ENCODE data around the gene CDSN. TPM values are rescaled to one million over a fixed set of nuclear protein-coding genes. Genes with fewer than 3 reads are reported as not detected.
A peak's percentile ranks its signal among the peaks of the same experiment; 100 is the strongest.

Gene CDSN
- polyA plus RNA-seq, 2 of the 4 experiments (the other 2 are of a cell fraction): not detected

DNA sequence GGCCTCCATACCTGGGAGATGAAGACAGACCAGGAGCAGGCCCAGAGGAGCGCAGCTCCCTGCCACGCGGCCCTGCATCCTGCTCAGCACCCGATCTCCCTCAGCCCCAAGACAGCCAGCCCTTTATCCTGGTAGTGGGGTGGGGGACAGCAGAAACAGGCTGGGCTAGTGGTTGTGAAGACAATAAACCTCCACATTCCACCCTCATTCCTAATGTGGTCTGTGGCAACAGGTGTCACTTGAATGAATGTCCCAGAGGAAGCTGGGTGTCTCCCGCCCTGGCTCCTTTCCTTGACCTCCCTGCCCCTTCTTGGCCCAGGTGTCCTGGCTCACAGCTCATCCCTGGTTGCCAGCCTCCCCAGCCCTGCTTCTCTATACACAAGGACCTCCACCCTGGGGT, 7.8 kb downstream of the CDSN start, which contains the start of gene C6orf15:
Gene C6orf15 (minus strand): TSS at position 98 of the 400 bp plus-strand sequence. CDS start 20 bp downstream, at position 78.
- POLR2A ChIA-PET: no interaction called here
- no peaks in the 10 kb centered on the region for H3K9me3 ChIP-seq
- ATAC-seq (no peak), FAIRE-seq (no peak), DNase-seq (ENCODE audit: low read depth in 1 of 2, low spot score in 1 of 2) (no peak)
- CTCF ChIA-PET: interaction anchor here (0.7 to 2.4 kb wide), 4 partner anchors 10 to 25 kb away, joined by 3 to 8 read pairs (median 4); no protein-coding TSS in a partner anchor
- WGBS (ENCODE audit: missing lambda C conversion rate): 100% methylated on average over 5 of the region's 5 CpGs
- H3K4me3 ChIP-seq: no peak within 1 kb of the TSS
- H3K4me1 ChIP-seq: peaks cover 16% of the 10 kb centered on the region
- no peak within 1 kb of the TSS for H3K4me2 ChIP-seq
- H3K27ac ChIP-seq: peak within 1 kb of the TSS in 1 of 2 experiments; percentile 93; a peak in 2 of 6 replicates
- TF ChIP-seq, protein P1, sequence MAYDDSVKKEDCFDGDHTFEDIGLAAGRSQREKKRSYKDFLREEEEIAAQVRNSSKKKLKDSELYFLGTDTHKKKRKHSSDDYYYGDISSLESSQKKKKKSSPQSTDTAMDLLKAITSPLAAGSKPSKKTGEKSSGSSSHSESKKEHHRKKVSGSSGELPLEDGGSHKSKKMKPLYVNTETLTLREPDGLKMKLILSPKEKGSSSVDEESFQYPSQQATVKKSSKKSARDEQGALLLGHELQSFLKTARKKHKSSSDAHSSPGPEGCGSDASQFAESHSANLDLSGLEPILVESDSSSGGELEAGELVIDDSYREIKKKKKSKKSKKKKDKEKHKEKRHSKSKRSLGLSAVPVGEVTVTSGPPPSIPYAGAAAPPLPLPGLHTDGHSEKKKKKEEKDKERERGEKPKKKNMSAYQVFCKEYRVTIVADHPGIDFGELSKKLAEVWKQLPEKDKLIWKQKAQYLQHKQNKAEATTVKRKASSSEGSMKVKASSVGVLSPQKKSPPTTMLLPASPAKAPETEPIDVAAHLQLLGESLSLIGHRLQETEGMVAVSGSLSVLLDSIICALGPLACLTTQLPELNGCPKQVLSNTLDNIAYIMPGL (CRISPR knock-in tag; IDR thresholded peaks at IDR 0.05; ENCODE audit: borderline replicate concordance): no peak
- no peak for TF ChIP-seq FOSB (CRISPR knock-in tag; IDR thresholded peaks at IDR 0.05)

GRCh38 chr6:31111712-31112111, 8.5 kb downstream of the CDSN start:
- H3K4me3 ChIP-seq: no peak overlapping the region
- peaks cover 16% of the 10 kb centered on the region for H3K4me1 ChIP-seq
- H3K9me3 ChIP-seq: no peaks in the 10 kb centered on the region
- H3K27ac ChIP-seq: no peak overlapping the region
- ATAC-seq (no peak), DNase-seq (ENCODE audit: low read depth in 1 of 2, low spot score in 1 of 2) (no peak), FAIRE-seq (no peak)
- CTCF ChIA-PET: interaction anchor here (0.7 to 2.4 kb wide), 6 partner anchors 10 to 196 kb away, joined by 3 to 8 read pairs (median 4); no protein-coding TSS in a partner anchor
- no peak overlapping the region for H3K4me2 ChIP-seq
- POLR2A ChIA-PET: no interaction called here
- TF ChIP-seq JUN (IDR thresholded peaks at IDR 0.05): no peak
- TF ChIP-seq HOXA7 (CRISPR knock-in tag; IDR thresholded peaks at IDR 0.05): no peak
- TF ChIP-seq SMC3 (IDR thresholded peaks at IDR 0.05): no peak
- no peak for TF ChIP-seq FOSB (CRISPR knock-in tag; IDR thresholded peaks at IDR 0.05)
- no peak for TF ChIP-seq KDM1A (IDR thresholded peaks at IDR 0.05; ENCODE audit: low read depth)
- TF ChIP-seq POLR2AphosphoS2 (conservative IDR thresholded peaks at IDR 0.05; ENCODE audit: low read length): no peak
- no peak for TF ChIP-seq MAZ (IDR thresholded peaks at IDR 0.05; ENCODE audit: borderline replicate concordance, low read depth, low read length)
- TF ChIP-seq, protein P2, sequence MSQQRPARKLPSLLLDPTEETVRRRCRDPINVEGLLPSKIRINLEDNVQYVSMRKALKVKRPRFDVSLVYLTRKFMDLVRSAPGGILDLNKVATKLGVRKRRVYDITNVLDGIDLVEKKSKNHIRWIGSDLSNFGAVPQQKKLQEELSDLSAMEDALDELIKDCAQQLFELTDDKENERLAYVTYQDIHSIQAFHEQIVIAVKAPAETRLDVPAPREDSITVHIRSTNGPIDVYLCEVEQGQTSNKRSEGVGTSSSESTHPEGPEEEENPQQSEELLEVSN (IDR thresholded peaks at IDR 0.05; ENCODE audit: borderline replicate concordance, low read depth): no peak
- TF ChIP-seq, protein P3, sequence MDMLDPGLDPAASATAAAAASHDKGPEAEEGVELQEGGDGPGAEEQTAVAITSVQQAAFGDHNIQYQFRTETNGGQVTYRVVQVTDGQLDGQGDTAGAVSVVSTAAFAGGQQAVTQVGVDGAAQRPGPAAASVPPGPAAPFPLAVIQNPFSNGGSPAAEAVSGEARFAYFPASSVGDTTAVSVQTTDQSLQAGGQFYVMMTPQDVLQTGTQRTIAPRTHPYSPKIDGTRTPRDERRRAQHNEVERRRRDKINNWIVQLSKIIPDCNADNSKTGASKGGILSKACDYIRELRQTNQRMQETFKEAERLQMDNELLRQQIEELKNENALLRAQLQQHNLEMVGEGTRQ (IDR thresholded peaks at IDR 0.05): no peak
- TF ChIP-seq, protein P1 (CRISPR knock-in tag; IDR thresholded peaks at IDR 0.05; ENCODE audit: borderline replicate concordance): no peak
- TF ChIP-seq HES2 (IDR thresholded peaks at IDR 0.05): no peak
- TF ChIP-seq CEBPB (IDR thresholded peaks at IDR 0.05): no peak
- no peak for TF ChIP-seq CBX8 (IDR thresholded peaks at IDR 0.05)
- TF ChIP-seq CTCF (IDR thresholded peaks at IDR 0.05): no peak
- no peak for TF ChIP-seq ATOH8 (CRISPR knock-in tag; IDR thresholded peaks at IDR 0.05; ENCODE audit: low read depth)
- TF ChIP-seq PHF8 (IDR thresholded peaks at IDR 0.05; ENCODE audit: borderline replicate concordance, low read depth): no peak
- TF ChIP-seq CHD4 (IDR thresholded peaks at IDR 0.05; ENCODE audit: borderline replicate concordance): no peak
- no peak for TF ChIP-seq ZNF302 (CRISPR knock-in tag; IDR thresholded peaks at IDR 0.05)
- no peak for TF ChIP-seq FOXS1 (CRISPR knock-in tag; IDR thresholded peaks at IDR 0.05)
- 89% methylated on average over 7 of the region's 13 CpGs for WGBS (ENCODE audit: missing lambda C conversion rate)

Data from A549 (cell line).